Breast epithelium (tissue), 3 donors: Measurements from ENCODE around the gene RBP5.

ENCODE experiments used
- CTCF ChIP-seq, 3 donors: fragments of 450-650 bp; IDR thresholded peaks; one replicate each; pipeline ENCODE4 v1.5.1; 2016 to 2017; ENCODE audit warnings: antibody characterized with exemption in 3 of 3, mild to moderate bottlenecking in 3 of 3, moderate library complexity in 3 of 3
- POLR2A ChIP-seq: fragments of 450-650 bp; IDR thresholded peaks from one replicate; pipeline ENCODE4 v1.6.1; 2016; ENCODE audit warnings: antibody characterized with exemption, mild to moderate bottlenecking, moderate library complexity
- POLR2AphosphoS5 ChIP-seq, 3 donors: sonication (generic); formaldehyde crosslinking; IDR thresholded peaks; one replicate each; pipeline ENCODE4 v1.6.1; 2017; ENCODE audit warnings: antibody characterized with exemption in 3 of 3

GRCh38 chr12:7089196-7089871 lies 39.4 kb downstream of the RBP5 start:
- no peak for TF ChIP-seq CTCF (IDR thresholded peaks at IDR 0.05)
- TF ChIP-seq POLR2AphosphoS5 (IDR thresholded peaks at IDR 0.05), result no peak
- TF ChIP-seq POLR2A, result no peak
